HG02571 (cell line): ENCODE measurements around the gene WNT2.

Experiments
- ATAC-seq: cut with Tn5 transposase; IDR thresholded peaks from one replicate; pipeline ENCODE4 v1.9.1; 2021; ENCODE audit warnings: mild to moderate bottlenecking, moderate library complexity; ENCODE audit not compliant: unreplicated experiment

The WNT2 gene

GRCh38 chr7:117322741-117323304, at the start of gene WNT2:
TSS of gene WNT2 (minus strand) at chr7:117323058. CDS start at chr7:117322989, 69 bp downstream.
- ATAC-seq: no peak

GRCh38 chr7:117372073-117372472, 49.2 kb upstream of the WNT2 start:
- ATAC-seq: no peak

GRCh38 chr7:117364339-117365080, 41.7 kb upstream of the WNT2 start:
- ATAC-seq: no peak

- ATAC-seq: peak; percentile 73
These were observed 39.5 kb upstream of the WNT2 start for GRCh38 chr7:117362294-117362888.

- ATAC-seq: no peak
These were observed 27.2 kb upstream of the WNT2 start for GRCh38 chr7:117350027-117350426.

DNA sequence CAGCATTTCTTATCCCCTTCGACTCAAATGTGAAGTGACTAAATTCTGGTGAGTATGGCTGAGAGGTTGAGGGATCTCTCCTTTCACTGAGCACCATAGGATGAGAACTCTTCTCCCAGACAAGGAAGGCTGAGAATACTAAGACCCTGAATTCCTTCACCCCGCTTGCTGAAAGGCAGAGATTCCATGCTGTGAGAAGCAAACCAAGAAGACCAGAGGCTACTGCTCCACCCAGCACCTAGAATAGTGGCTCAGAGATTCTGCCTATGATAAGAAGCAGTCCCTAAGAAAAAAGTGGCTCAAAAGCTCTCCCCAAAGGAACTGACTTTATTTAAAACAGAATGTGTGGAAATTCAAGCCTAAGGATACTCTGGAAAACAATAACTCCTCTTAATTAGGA, 26.7 kb upstream of the WNT2 start:
- ATAC-seq: no peak

- peak; percentile 97 for ATAC-seq
These were observed 25.3 kb upstream of the WNT2 start for GRCh38 chr7:117347962-117348672.

- ATAC-seq: peak; percentile 13
These were observed 24.6 kb upstream of the WNT2 start for GRCh38 chr7:117347480-117347879.

DNA sequence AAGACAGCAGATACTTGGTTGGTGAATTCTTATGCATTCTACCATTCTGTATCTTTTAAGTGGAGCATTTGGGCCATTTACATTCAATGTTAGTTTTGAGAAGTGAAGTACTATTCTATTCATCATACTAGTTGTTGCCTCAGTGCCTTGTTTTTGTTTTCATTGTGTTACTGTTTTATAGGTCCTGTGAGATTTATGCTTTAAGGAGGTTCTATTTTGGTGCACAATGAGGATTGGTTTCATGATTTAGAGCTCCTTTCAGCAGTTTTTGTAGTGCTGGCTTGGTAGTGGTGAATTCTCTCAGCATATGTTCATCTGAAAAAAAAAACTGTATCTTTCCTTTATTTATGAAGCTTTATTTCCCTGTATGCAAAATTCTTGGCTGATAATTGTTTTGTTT, 23.3 kb upstream of the WNT2 start:
- ATAC-seq: no peak

GRCh38 chr7:117338020-117338419, 15.2 kb upstream of the WNT2 start:
- ATAC-seq: no peak

GRCh38 chr7:117333168-117333567, 10.3 kb upstream of the WNT2 start:
- no peak for ATAC-seq

- ATAC-seq: no peak
These were observed 9.2 kb upstream of the WNT2 start for GRCh38 chr7:117332031-117332430.

GRCh38 chr7:117325836-117326235, 3.0 kb upstream of the WNT2 start:
- ATAC-seq: no peak

DNA sequence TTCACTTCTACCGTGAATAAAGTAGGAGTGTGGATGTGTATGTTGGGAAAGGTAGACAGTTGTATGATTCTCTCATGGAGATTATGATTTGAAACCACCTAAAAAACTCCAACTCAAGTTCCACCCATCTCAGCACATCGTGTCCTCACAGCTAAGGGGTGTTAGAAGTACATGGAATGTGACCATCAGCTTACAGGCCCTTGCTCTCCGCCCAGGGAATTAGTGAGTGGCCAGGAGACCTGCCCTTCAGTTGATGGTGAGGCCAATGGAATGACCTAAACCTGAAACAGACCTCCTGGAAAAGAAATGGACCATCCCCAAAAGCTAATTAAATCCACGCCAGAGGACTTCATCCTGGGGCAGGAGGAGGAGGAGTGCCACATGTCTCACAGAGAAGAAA, 2.1 kb upstream of the WNT2 start:
- no peak for ATAC-seq

- no peak for ATAC-seq
These were observed 1.2 kb upstream of the WNT2 start for GRCh38 chr7:117323851-117324711.

DNA sequence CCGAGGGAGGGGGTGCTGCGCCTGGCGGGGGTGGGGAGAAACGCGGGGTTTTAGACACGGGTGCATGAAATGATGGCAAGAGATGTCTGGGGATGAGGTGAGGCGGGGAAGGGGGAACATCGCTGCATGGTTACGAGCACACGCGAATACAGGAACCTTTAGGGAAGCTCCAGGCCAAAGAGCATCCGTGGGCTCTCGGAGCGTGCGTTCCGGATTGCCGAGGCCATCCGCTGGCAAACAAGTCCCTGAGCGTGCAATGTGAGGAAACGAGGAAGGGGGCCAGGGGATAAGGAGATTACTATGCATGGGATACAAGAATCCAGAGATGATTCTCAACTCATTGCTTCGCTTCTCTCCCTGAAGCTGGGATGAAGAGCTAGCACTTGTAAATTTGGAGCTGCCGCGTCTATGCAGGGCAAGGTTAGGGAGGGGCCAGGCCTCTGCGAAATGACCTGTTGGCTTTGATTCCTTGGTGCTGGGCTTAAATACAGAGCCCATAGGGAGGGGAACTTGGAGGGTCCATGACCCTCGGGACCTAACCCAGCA, 520 bp upstream of the WNT2 start:
- no peak for ATAC-seq

- no peak for ATAC-seq
These were observed 2.3 kb downstream of the WNT2 start for GRCh38 chr7:117320523-117320922.

DNA sequence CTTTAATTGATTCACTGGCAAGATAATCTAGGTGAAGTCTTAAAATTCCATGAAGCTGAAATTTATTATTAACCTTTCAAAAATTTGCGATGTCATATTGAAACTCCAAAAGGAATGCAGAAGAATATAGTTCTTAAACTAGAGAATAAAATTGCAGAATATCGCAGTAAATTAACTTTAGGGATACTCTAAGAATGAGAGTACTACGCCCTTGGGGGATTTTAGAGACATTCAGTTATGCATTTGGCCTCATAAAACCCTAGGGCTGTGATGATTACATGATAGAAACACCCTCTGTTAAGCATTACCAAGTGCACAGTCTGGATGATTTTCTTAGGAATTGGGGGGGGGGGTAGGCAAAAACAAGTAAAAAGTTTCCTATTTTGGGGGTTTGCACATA, 3.7 kb downstream of the WNT2 start:
- no peak for ATAC-seq

DNA sequence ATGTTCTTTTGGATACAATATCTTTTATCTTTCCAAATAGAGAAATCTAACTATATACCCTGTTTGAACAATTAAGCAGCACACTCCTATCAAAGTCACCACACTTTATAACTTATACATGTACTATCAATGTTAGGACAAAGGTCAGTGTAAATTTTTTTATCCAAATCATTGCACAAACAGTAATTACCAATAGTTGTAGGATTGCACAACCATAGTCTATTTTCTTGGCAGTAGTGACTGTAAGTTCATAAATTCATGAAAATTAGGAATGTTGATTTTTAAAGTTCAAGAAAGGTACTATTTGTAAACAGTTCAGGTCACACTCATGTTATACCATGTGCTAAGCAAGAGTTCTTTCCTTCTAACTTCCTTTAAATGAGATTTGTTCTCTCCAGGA, 9.3 kb downstream of the WNT2 start:
- no peak for ATAC-seq
